ENCODE results near the gene GRID1. TPM values are rescaled to one million over a fixed set of nuclear protein-coding genes. Genes with fewer than 3 reads are reported as not detected.

Gene GRID1
- total RNA-seq, 4 donors from 2014 or later: 17.2 to 28.1 (median 23.6) TPM

DNA sequence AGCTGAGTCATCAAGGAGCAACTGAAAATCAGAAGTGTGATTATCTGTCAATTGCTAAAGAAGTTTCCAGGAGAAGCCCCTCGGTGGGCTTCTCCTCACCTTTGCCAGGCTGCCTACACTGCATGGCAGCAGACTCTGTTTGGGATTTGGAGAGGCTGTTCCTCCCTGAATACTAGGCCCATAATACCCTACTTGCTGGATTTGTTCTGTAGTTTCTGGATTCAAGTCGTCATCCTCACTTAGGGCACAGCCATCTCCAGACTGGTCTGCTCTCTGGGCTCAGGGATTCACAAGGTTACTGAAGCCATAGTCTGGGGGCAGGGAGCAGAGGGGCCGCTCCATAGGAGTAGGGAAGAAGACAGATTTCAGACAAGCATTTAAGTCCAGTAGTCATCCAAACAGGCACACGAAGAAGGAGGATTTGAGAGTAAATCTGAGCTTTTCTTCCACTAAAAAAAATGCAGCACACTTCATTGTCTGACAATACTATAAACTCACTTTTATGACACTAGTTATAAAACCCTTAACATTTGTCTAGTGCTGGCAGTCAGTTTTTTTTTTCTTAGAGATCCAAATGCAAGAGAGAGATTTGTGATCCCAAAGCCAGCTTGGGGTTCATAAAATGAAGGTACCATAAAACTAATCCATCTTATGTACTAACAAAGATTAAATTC is 723.3 kb downstream of the GRID1 start:
- Histone ChIP-seq H3K9me3 (no peaks in the 10 kb centered on the region), H3K27ac (peak overlapping the region; percentile 35 to 93 (median 91)), H3K4me1 (peaks cover 15 to 38% of the 10 kb centered on the region in 2 donors), H3K4me3 (replicated peaks in 1 of 3) (no peak overlapping the region), H3K27me3 (no peaks in the 10 kb centered on the region), H3K36me3 (no peaks in the 10 kb centered on the region)
- DNase-seq: no peak
- 75 to 82% methylated on average over 4 of the region's 4 CpGs for WGBS, 2 donors
- TF ChIP-seq CTCF (IDR thresholded peaks at IDR 0.05) (no peak), POLR2A (IDR thresholded peaks at IDR 0.05) (no peak)
- intact Hi-C loops (cut with DNase I): no loop called here

- peak overlapping the region; percentile 59 to 93 (median 91) for H3K27ac ChIP-seq
- peak; percentile 74 to 78 for DNase-seq
- peaks cover 15 to 38% of the 10 kb centered on the region in 2 donors for H3K4me1 ChIP-seq
- H3K36me3 ChIP-seq: no peaks in the 10 kb centered on the region
- no peaks in the 10 kb centered on the region for H3K9me3 ChIP-seq
- TF ChIP-seq CTCF (IDR thresholded peaks at IDR 0.05) (no peak), POLR2A (IDR thresholded peaks at IDR 0.05) (no peak)
- H3K27me3 ChIP-seq: no peaks in the 10 kb centered on the region
- 15 to 16% methylated on average over 4 of the region's 4 CpGs for WGBS, 2 donors
- H3K4me3 ChIP-seq (replicated peaks in 1 of 3): no peak overlapping the region
- intact Hi-C loops (cut with DNase I): no loop called here
These were observed 724.0 kb downstream of the GRID1 start for GRCh38 chr10:85642421-85643170.

GRCh38 chr10:85642082-85642420 is 724.5 kb downstream of the GRID1 start:
- H3K4me3 ChIP-seq (replicated peaks in 1 of 3): no peak overlapping the region
- TF ChIP-seq CTCF (IDR thresholded peaks at IDR 0.05) (no peak), POLR2A (IDR thresholded peaks at IDR 0.05) (no peak)
- peak overlapping the region; percentile 59 to 91 (median 83) for H3K27ac ChIP-seq
- no peak for DNase-seq
- no peaks in the 10 kb centered on the region for H3K27me3 ChIP-seq
- WGBS, 2 donors: 63 to 91% methylated on average over 1 of the region's 1 CpG
- peaks cover 15 to 38% of the 10 kb centered on the region in 2 donors for H3K4me1 ChIP-seq
- H3K36me3 ChIP-seq: no peaks in the 10 kb centered on the region
- intact Hi-C loops (cut with DNase I): no loop called here
- H3K9me3 ChIP-seq: no peaks in the 10 kb centered on the region

GRCh38 chr10:85641479-85642009 is 725.1 kb downstream of the GRID1 start:
- Histone ChIP-seq H3K27ac (peak overlapping the region; percentile 59 to 91 (median 83)), H3K4me3 (replicated peaks in 1 of 3) (no peak overlapping the region), H3K9me3 (no peaks in the 10 kb centered on the region), H3K4me1 (peaks cover 15 to 38% of the 10 kb centered on the region in 2 donors), H3K27me3 (no peaks in the 10 kb centered on the region), H3K36me3 (no peaks in the 10 kb centered on the region)
- TF ChIP-seq POLR2A (IDR thresholded peaks at IDR 0.05) (no peak), CTCF (IDR thresholded peaks at IDR 0.05) (no peak)
- WGBS, 2 donors: 77 to 78% methylated on average over 6 of the region's 6 CpGs
- peak in 1 of 2 donors; percentile 18 for DNase-seq
- intact Hi-C loops (cut with DNase I): no loop called here

- intact Hi-C loops (cut with DNase I): no loop called here
- Histone ChIP-seq H3K27ac (no peak overlapping the region), H3K36me3 (no peaks in the 10 kb centered on the region), H3K27me3 (no peaks in the 10 kb centered on the region), H3K4me3 (replicated peaks in 1 of 3) (no peak overlapping the region), H3K4me1 (peaks cover 15 to 24% of the 10 kb centered on the region in 2 donors), H3K9me3 (no peaks in the 10 kb centered on the region)
- no peak for DNase-seq
- no peak for TF ChIP-seq POLR2A (IDR thresholded peaks at IDR 0.05)
- no peak for TF ChIP-seq CTCF (IDR thresholded peaks at IDR 0.05)
These were observed 727.8 kb downstream of the GRID1 start for GRCh38 chr10:85638797-85639196.

Data from thyroid gland (tissue), 4 donors.